Adrenal gland (tissue), 5 donors: ENCODE measurements around the gene KIF5B.
A peak's percentile ranks its signal among the peaks of the same experiment; 100 is the strongest.

Source experiments
- CTCF ChIP-seq, 6 experiments: fragments of 450-650 bp in 4 of 6; fragments of 200-600 bp in 2 of 6; sonication (generic) in 1 of 6; IDR thresholded peaks; 1 replicate in 5 of 6; 2 replicates in 1 of 6; pipeline versions ENCODE4 v1.5.1 to v1.8.0; 2016 to 2021; ENCODE audit warnings: antibody characterized with exemption in 6 of 6, mild to moderate bottlenecking in 2 of 6, moderate library complexity in 1 of 6
- POLR2A ChIP-seq, 2 donors: fragments of 450-650 bp; IDR thresholded peaks; one replicate each; pipeline ENCODE4 v1.6.1; 2017; ENCODE audit warnings: antibody characterized with exemption in 2 of 2, mild to moderate bottlenecking in 2 of 2, moderate library complexity in 1 of 2
- donor health status: DM: no; HTN: no; CAD: no.

GRCh38 chr10:32039734-32040133, 16.5 kb downstream of the KIF5B start:
- TF ChIP-seq CTCF (IDR thresholded peaks at IDR 0.05) (no peak), POLR2A (IDR thresholded peaks at IDR 0.05) (peak in 1 of 2 donors; percentile 23)
